Loucy (cell line): ENCODE results near the gene TNS4.

ENCODE experiments used
- H2AFZ ChIP-seq: fragments of 200-600 bp; sonication (generic); 2 replicates; pipeline ENCODE4 v1.6.0; 2016; ENCODE audit warnings: antibody characterized with exemption, mild to moderate bottlenecking, low read length, moderate library complexity
- H3F3A ChIP-seq: fragments of 200-600 bp; 2 replicates; pipeline ENCODE4 v1.6.0; 2016; ENCODE audit warnings: antibody characterized with exemption, low read depth, mild to moderate bottlenecking
- H3K27me3 ChIP-seq: fragments of 200-600 bp; sonication (generic); 2 replicates; pipeline ENCODE4 v1.6.1; 2014; ENCODE audit warnings: low read length, mild to moderate bottlenecking; ENCODE audit not compliant: insufficient read depth, poor library complexity, severe bottlenecking
- H3K36me3 ChIP-seq: fragments of 200-600 bp; sonication (generic); 2 replicates; pipeline ENCODE4 v1.6.1; 2016; ENCODE audit warnings: low read length; ENCODE audit not compliant: insufficient read depth
- H3K4me1 ChIP-seq: fragments of 200-600 bp; sonication (generic); 2 replicates; pipeline ENCODE4 v1.5.1; 2014; ENCODE audit warnings: low read length, mild to moderate bottlenecking; ENCODE audit not compliant: insufficient read depth, poor library complexity, severe bottlenecking
- H3K4me2 ChIP-seq: fragments of 200-600 bp; sonication (generic); 2 replicates; pipeline ENCODE4 v1.6.0; 2014; ENCODE audit warnings: antibody characterized with exemption, low read length, low read depth, mild to moderate bottlenecking; ENCODE audit not compliant: poor library complexity, severe bottlenecking
- H3K4me3 ChIP-seq: fragments of 200-600 bp; sonication (generic); 2 replicates; pipeline ENCODE4 v1.5.1; 2014; ENCODE audit warnings: low read length, mild to moderate bottlenecking, mixed read lengths; ENCODE audit not compliant: poor library complexity, severe bottlenecking
- H3K79me2 ChIP-seq: fragments of 200-600 bp; sonication (generic); 2 replicates; pipeline ENCODE4 v1.6.1; 2014; ENCODE audit warnings: low read length; ENCODE audit not compliant: insufficient read depth
- H3K9ac ChIP-seq: fragments of 200-600 bp; sonication (generic); 2 replicates; pipeline ENCODE4 v1.6.0; 2014; ENCODE audit warnings: mild to moderate bottlenecking, low read depth, low read length, moderate library complexity; ENCODE audit not compliant: poor library complexity, severe bottlenecking
- H3K9me2 ChIP-seq: fragments of 200-600 bp; sonication (generic); replicated peaks from 2 replicates; pipeline ENCODE4 v1.6.1; 2016; ENCODE audit warnings: low read depth, low read length, mixed read lengths
- H3K9me3 ChIP-seq: fragments of 200-600 bp; sonication (generic); 2 replicates; pipeline ENCODE4 v1.6.1; 2014; ENCODE audit warnings: mild to moderate bottlenecking, antibody characterized with exemption, low read length, low read depth; ENCODE audit not compliant: insufficient read depth
- H4K20me1 ChIP-seq: fragments of 200-600 bp; sonication (generic); 2 replicates; pipeline ENCODE4 v1.6.0; 2014; ENCODE audit warnings: antibody characterized with exemption, low read length, mild to moderate bottlenecking; ENCODE audit not compliant: insufficient read depth, poor library complexity, severe bottlenecking
- EZH2phosphoT487 ChIP-seq: fragments of 200-600 bp; IDR thresholded peaks from 2 replicates; pipeline ENCODE4 v1.6.1; 2018; ENCODE audit warnings: antibody characterized with exemption, mild to moderate bottlenecking, moderate library complexity, borderline replicate concordance
- TF ChIP-seq, protein P1 (sequence below): fragments of 200-600 bp; sonication (generic); conservative IDR thresholded peaks from 2 replicates; pipeline ENCODE4 v1.5.1; 2014; ENCODE audit warnings: mild to moderate bottlenecking, antibody characterized with exemption, low read length

Gene TNS4

DNA sequence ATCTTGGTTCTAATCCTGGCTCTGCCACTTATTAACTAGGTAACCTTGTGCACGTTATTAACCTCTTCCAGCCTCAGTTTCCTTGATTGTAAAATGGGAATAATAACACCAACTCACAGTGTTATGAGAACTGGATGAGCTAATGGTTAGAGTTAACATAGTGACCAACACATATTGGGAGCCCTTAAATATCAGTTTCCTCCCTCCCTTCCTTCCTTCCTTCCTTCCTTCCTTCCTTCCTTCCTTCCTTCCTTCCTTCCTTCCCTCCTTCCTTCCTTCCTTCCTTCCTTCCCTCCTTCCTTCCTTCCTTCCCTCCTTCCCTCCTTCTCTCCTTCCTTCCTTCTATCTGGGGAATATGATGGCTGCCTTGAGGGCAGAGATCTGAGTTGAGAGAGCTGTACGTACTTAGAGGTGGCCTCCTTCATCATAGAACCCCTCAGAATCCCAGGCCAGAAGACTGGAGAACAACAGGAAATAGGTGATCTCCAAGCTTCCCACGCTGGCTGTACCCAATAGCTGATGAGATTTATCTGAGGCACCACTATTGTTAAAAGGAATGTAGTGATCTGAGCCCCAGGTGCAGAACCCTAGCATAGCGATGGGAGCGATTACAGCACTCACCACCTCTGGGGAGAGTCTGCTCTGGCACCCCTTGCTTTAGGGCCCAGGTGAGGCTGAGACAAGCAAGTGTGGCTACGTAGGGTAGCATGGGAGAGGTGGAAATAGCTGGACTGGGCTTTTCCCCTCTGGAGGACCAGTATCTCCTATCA is 37.7 kb upstream of the TNS4 start:
- Histone ChIP-seq H2AFZ (no peak overlapping the region), H3K4me2 (no peak overlapping the region), H3K4me1 (peaks cover 75% of the 10 kb centered on the region), H3K4me3 (no peak overlapping the region), H4K20me1 (no peaks in the 10 kb centered on the region), H3K36me3 (no peaks in the 10 kb centered on the region), H3K27me3 (no peaks in the 10 kb centered on the region), H3K79me2 (no peaks in the 10 kb centered on the region), H3K9ac (peak overlapping the region; percentile 69), H3K9me2 (no peaks in the 10 kb centered on the region), H3F3A (no peaks in the 10 kb centered on the region), H3K9me3 (no peaks in the 10 kb centered on the region)
- TF ChIP-seq, protein P1, sequence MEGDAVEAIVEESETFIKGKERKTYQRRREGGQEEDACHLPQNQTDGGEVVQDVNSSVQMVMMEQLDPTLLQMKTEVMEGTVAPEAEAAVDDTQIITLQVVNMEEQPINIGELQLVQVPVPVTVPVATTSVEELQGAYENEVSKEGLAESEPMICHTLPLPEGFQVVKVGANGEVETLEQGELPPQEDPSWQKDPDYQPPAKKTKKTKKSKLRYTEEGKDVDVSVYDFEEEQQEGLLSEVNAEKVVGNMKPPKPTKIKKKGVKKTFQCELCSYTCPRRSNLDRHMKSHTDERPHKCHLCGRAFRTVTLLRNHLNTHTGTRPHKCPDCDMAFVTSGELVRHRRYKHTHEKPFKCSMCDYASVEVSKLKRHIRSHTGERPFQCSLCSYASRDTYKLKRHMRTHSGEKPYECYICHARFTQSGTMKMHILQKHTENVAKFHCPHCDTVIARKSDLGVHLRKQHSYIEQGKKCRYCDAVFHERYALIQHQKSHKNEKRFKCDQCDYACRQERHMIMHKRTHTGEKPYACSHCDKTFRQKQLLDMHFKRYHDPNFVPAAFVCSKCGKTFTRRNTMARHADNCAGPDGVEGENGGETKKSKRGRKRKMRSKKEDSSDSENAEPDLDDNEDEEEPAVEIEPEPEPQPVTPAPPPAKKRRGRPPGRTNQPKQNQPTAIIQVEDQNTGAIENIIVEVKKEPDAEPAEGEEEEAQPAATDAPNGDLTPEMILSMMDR, result no peak
- TF ChIP-seq EZH2phosphoT487, result no peak

DNA sequence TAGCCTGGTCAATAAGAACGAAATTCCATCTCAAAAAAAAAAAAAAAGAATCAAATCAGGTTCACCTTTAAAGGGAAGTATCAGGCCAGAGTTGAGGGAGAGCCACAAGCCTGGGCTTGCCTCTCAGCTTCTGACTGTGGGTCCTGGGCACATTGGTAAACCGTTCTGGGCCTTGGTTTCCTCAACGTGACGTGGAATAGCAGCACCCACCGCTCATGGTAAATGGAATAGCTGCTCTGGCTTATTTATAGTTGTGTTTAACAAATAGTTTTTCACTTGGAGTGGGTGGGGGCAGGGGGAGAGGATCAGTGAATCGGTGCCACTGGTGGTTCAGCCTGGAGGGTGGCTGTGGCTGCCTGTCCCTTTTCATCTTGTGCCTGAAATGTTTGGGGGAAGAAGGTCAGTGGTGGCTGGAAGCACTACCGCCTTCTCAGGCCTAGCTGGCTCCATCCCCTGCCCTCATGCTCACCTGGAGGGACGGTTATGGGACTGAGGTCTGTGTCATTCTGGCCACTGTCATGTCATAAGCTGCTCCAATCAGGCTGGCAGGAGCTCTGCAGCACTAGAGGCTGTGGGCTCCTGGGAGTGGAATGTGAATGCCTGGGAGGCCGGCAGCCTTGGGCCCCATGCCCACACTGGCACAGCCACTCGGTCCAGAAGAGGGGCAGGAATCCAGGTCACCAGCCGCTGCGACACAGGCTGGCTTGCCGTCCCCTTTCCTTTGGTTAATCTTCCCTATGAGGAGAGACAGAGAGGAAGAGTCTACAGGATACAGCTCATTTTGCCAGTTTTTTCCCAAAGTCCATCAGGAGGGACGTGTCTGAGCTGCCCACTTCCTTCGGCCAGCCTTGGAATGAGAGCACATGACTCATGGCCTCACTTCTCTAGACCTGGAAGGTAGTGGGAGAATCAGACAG is 36.9 kb upstream of the TNS4 start:
- no peaks in the 10 kb centered on the region for H3K79me2 ChIP-seq
- H3K4me1 ChIP-seq, result peaks cover 80% of the 10 kb centered on the region
- H3K27me3 ChIP-seq, result no peaks in the 10 kb centered on the region
- H3F3A ChIP-seq, result no peaks in the 10 kb centered on the region
- peak overlapping the region; percentile 52 for H3K9ac ChIP-seq
- no peaks in the 10 kb centered on the region for H3K36me3 ChIP-seq
- no peaks in the 10 kb centered on the region for H3K9me3 ChIP-seq
- no peaks in the 10 kb centered on the region for H4K20me1 ChIP-seq
- no peak overlapping the region for H2AFZ ChIP-seq
- TF ChIP-seq, protein P1, result no peak
- no peak for TF ChIP-seq EZH2phosphoT487
- no peak overlapping the region for H3K4me3 ChIP-seq
- H3K9me2 ChIP-seq, result no peaks in the 10 kb centered on the region
- H3K4me2 ChIP-seq, result no peak overlapping the region

DNA sequence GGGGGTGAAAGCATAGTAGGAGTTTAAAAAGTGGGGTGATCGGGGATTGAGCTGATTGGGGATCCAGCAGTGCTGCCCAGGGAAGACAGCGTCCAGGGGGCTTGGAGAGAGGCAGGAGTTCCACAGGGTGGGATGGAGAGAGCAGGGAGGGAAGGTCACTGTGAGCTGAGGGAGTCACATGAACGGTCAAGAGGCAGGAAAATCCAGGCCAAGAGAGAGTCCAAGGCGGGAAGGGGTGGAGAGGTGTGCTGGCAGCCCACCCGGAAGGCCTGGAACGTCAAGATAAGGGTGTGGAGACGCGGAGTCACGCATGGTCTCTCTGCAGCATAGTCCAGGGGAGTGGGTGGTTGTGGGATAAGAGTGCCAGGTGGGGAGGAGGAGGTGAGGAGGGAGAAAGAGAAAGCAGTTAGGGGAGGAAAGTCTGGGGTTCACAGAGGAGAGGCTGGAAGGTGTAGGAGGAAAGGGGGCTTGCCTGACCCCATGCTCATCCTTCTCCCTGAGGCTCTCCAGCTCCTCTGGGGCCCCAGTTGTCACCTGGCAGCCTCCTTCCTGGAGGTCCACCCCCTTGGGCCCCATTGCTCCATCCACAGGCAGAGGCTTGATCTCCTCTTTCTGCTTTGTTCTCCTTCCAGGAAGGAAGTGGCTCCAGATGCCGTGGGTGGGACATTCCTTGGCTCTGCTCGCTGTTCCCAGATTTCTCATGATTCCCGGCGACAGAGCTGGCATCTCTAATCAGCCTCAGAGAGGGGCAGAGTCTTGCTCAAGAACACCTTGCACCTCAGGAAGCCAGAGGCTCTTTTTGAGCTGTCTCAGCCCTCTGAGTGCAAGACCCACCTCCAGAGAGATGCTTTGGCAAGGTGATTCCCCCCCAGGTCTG is 35.1 kb upstream of the TNS4 start:
- Histone ChIP-seq H3K9me3 (no peaks in the 10 kb centered on the region), H3K9me2 (no peaks in the 10 kb centered on the region), H3F3A (no peaks in the 10 kb centered on the region), H3K27me3 (no peaks in the 10 kb centered on the region), H2AFZ (no peak overlapping the region), H3K9ac (no peak overlapping the region), H3K4me2 (no peak overlapping the region), H3K79me2 (no peaks in the 10 kb centered on the region), H3K36me3 (no peaks in the 10 kb centered on the region), H3K4me3 (no peak overlapping the region), H3K4me1 (peaks cover 79% of the 10 kb centered on the region), H4K20me1 (no peaks in the 10 kb centered on the region)
- TF ChIP-seq EZH2phosphoT487, result no peak
- TF ChIP-seq, protein P1, result no peak
